Measurements from ENCODE around the gene CTNNA1.

Gene CTNNA1

DNA sequence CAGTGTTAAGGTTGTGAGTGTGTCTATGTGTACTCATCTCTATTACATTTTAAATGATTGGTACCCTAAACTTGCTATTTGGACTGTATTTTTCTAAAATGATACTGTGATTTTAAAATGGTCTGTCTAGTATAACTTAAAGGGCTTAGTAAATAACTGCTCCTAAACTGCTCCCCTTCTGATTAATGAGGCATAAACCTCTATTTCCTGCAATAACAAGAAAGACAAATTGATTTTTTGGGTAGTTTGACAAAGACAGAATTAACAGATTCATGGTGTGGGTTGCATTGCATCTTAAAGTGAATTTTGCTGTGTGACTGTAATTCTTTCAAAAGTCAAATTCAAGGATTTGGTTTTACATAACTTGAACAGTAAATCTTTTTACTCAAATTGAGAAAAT lies 130.0 kb downstream of the CTNNA1 start:
- H3K4me3 ChIP-seq (ENCODE audit: low read depth, low read length): no peak overlapping the region
- TF ChIP-seq CTCF (IDR thresholded peaks at IDR 0.05; ENCODE audit: low read depth, low read length) (no peak), MYC (IDR thresholded peaks at IDR 0.05; ENCODE audit: low read depth, low read length) (no peak), POLR2A (IDR thresholded peaks at IDR 0.05; ENCODE audit: extremely low read depth, insufficient read length) (no peak)
- TF ChIP-seq, protein P1, sequence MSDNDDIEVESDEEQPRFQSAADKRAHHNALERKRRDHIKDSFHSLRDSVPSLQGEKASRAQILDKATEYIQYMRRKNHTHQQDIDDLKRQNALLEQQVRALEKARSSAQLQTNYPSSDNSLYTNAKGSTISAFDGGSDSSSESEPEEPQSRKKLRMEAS (IDR thresholded peaks at IDR 0.05; ENCODE audit: low read depth, low read length): no peak
- DNase-seq (ENCODE audit: low read depth): no peak

DNA sequence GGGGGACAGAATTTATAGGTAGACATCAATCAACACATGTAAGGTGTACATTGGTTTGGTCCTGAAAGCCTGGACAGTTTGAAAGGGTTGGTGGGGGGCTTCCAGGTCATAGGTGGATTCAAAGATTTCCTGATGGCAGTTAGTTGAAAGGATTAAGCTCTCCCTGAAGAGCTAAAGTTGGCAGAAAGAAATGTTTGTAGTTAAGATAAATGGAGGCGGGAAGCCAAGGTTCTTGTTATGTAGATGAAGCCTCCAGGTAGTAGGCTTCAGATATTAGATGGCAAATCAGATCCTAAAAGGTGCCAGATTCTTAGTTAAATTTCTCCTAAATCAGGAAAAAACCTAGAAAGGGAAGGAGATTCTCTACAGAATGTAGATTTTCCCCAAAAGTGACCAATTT lies 130.9 kb downstream of the CTNNA1 start:
- no peak for DNase-seq (ENCODE audit: low read depth)
- TF ChIP-seq POLR2A (IDR thresholded peaks at IDR 0.05; ENCODE audit: extremely low read depth, insufficient read length) (no peak), CTCF (IDR thresholded peaks at IDR 0.05; ENCODE audit: low read depth, low read length) (no peak), MYC (IDR thresholded peaks at IDR 0.05; ENCODE audit: low read depth, low read length) (no peak)
- TF ChIP-seq, protein P1 (IDR thresholded peaks at IDR 0.05; ENCODE audit: low read depth, low read length): no peak
- no peak overlapping the region for H3K4me3 ChIP-seq (ENCODE audit: low read depth, low read length)

DNA sequence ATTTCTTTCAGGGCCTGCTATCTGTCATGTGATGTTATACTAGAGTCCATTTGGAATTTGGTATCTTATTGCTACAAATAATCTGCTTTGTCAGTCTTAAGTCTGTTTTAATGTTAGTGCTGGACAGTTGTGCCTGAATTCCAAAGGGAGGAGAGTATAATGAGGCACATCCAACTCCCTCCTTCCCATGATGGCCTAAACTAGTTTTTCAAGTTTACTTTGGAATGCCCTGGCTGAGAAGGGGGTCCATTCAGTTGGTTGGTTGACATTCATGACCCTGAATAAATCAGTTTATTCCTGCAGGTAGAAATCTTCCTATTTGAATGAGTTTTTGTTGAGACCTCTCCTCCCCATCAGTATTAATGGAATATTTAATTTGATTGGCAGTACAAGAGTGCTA lies 131.3 kb downstream of the CTNNA1 start:
- TF ChIP-seq, protein P1 (IDR thresholded peaks at IDR 0.05; ENCODE audit: low read depth, low read length): no peak
- TF ChIP-seq MYC (IDR thresholded peaks at IDR 0.05; ENCODE audit: low read depth, low read length) (no peak), POLR2A (IDR thresholded peaks at IDR 0.05; ENCODE audit: extremely low read depth, insufficient read length) (no peak), CTCF (IDR thresholded peaks at IDR 0.05; ENCODE audit: low read depth, low read length) (no peak)
- DNase-seq (ENCODE audit: low read depth): no peak
- H3K4me3 ChIP-seq (ENCODE audit: low read depth, low read length): no peak overlapping the region

GRCh38 chr5:138889994-138890393 lies 136.8 kb downstream of the CTNNA1 start:
- TF ChIP-seq MYC (IDR thresholded peaks at IDR 0.05; ENCODE audit: low read depth, low read length) (no peak), CTCF (IDR thresholded peaks at IDR 0.05; ENCODE audit: low read depth, low read length) (no peak), POLR2A (IDR thresholded peaks at IDR 0.05; ENCODE audit: extremely low read depth, insufficient read length) (no peak)
- TF ChIP-seq, protein P1 (IDR thresholded peaks at IDR 0.05; ENCODE audit: low read depth, low read length): no peak
- no peak overlapping the region for H3K4me3 ChIP-seq (ENCODE audit: low read depth, low read length)
- DNase-seq (ENCODE audit: low read depth): no peak

GRCh38 chr5:138890644-138891043 lies 137.4 kb downstream of the CTNNA1 start:
- H3K4me3 ChIP-seq (ENCODE audit: low read depth, low read length): no peak overlapping the region
- TF ChIP-seq CTCF (IDR thresholded peaks at IDR 0.05; ENCODE audit: low read depth, low read length): no peak
- TF ChIP-seq POLR2A (IDR thresholded peaks at IDR 0.05; ENCODE audit: extremely low read depth, insufficient read length): no peak
- TF ChIP-seq MYC (IDR thresholded peaks at IDR 0.05; ENCODE audit: low read depth, low read length): no peak
- TF ChIP-seq, protein P1 (IDR thresholded peaks at IDR 0.05; ENCODE audit: low read depth, low read length): no peak
- no peak for DNase-seq (ENCODE audit: low read depth)

DNA sequence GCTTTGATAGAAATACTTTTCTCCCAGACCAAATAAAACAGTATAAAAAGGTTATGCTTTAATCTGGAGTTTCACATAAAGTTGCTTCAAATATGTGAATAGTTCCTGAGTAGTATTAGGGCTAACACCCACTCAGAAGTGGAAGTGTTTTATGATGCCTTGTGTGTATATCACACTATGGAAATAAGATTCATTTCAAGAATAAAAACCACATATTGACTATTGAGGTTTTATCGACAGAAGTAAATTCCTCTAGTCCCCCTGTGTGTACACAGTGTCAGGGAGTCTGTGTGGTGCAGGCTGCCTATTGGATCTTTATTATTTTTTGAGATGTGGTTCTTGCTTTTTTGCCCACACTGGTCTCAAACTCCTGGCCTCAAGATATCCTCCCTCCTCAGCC lies 142.7 kb downstream of the CTNNA1 start:
- no peak for DNase-seq (ENCODE audit: low read depth)
- TF ChIP-seq MYC (IDR thresholded peaks at IDR 0.05; ENCODE audit: low read depth, low read length): no peak
- TF ChIP-seq POLR2A (IDR thresholded peaks at IDR 0.05; ENCODE audit: extremely low read depth, insufficient read length): no peak
- TF ChIP-seq, protein P1 (IDR thresholded peaks at IDR 0.05; ENCODE audit: low read depth, low read length): no peak
- H3K4me3 ChIP-seq (ENCODE audit: low read depth, low read length): no peak overlapping the region

Data from NB4 (cell line).